Left renal pelvis (tissue), 4 donors: ENCODE results near the gene TUBB2B. TPM values are rescaled to one million over a fixed set of nuclear protein-coding genes. Genes with fewer than 3 reads are reported as not detected.

Source experiments
- DNase-seq, 4 donors: peaks; one replicate each; pipeline ENCODE4 v3.0.0-alpha.2; 2013; ENCODE audit warnings: low read depth in 4 of 4, low spot score in 3 of 4
- polyA plus RNA-seq, 4 donors: library from polyadenylated mRNA; unstranded; fragments of 120-200 nt; gene quantifications; one replicate each; pipeline ENCODE4 v1.2.1, GENCODE V29; 2013; ENCODE audit not compliant: insufficient read length in 4 of 4

TUBB2B gene
- polyA plus RNA-seq, 4 donors: 31.0 to 119 (median 111) TPM

DNA sequence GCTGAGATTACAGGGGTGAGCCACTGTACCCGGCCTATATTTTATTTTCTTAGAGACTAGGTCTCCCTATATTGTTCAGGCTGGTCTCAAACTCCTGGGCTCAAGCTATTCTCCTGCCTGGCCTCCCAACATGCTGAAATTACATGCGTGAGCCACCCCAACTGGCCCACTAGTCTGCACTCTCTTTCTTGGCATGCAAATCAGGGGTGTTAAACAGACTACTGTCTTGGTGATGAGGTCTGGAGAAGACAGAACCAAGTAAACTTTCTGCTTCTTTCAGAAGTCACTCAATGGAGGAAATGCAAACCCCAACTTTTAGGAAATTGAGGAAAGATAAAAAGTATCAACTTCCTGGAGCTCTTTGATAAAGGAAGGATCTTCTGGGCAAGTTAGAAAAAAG is 8.0 kb upstream of the TUBB2B start:
- no peak for DNase-seq

DNA sequence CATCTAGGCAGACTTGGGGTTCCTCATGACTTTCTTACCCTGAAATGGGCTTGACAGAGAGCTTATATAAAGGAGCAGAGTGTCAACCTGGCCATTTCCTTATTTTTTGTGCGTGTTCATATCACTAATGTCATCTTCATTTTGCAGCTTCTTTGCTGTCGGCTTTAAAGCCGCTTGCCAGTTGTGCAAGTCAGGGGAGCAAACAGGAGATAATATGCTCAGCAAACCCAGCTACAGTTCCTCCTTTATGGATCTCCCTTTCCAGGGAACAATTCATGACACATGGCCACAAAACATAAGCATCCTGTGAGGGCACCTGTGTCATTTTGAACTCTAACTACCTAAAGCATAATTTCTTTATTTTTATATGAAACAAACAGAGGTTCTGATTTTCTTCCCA is 6.5 kb upstream of the TUBB2B start:
- DNase-seq: no peak

- DNase-seq: no peak
Observed at GRCh38 chr6:3233321-3233720, 5.9 kb upstream of the TUBB2B start.

DNA sequence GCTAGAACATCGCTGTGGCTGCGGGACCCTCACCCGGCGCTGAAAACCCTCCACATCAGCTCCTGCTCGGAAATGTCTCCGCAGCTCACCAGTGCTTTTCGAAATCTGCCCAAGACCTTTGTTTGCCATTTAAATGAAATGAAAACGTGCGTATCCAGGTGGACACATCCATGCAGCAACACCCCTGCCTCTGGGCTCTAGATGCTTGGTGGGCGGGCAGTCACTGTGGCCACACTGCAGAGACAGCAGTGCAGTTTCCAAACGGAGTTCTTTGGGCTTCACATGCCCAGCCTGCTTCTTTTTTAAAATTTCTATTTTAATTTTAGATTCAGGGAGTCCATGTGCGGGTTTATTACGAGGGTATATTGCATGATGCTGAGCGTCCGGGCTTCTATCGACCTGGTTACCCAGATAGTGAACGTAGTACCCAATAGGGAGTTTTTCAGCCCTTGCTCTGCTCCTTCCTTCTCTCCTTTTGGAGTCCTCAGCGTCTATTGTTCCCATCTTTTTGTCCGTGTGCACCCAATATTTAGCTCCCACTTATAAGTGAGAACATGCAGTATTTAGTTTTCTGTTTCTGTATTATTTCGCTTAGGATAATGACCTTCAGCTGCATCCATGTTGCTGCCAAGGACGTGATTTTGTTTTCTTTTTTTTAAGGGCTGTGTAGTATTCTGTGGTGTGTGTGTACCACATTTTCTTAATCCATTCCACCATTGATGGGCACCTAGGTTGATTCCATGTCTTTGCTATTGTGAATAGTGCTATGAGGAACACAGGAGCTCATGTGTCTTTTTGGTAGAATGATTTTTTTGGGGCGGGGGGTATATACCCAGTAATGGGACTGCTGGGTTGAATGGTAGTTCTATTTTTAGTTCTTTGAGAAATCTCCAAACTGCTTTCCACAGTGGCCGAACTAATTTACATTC is 4.8 kb upstream of the TUBB2B start:
- no peak for DNase-seq

- DNase-seq: peak in 3 of 4 donors; percentile 82 to 87 (median 87)
Observed at GRCh38 chr6:3231247-3232016, 4.0 kb upstream of the TUBB2B start.

DNA sequence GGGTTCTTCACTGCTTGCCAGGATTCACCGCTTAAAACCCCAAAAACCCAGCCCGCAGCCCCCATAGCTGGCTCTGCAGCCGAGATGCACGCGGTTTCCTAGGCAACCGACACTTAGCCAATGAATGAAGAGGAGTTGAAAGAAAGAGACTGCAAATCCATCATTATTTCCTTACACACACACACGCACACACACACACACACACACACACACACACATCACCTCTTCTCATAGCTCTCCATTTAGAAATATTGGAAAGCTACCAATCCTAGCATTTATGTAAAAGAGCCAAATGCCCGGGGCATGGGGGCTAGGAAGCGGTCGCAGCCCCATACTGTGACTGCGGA is 3.4 kb upstream of the TUBB2B start:
- peak in 2 of 4 donors; percentile 54 to 61 for DNase-seq

DNA sequence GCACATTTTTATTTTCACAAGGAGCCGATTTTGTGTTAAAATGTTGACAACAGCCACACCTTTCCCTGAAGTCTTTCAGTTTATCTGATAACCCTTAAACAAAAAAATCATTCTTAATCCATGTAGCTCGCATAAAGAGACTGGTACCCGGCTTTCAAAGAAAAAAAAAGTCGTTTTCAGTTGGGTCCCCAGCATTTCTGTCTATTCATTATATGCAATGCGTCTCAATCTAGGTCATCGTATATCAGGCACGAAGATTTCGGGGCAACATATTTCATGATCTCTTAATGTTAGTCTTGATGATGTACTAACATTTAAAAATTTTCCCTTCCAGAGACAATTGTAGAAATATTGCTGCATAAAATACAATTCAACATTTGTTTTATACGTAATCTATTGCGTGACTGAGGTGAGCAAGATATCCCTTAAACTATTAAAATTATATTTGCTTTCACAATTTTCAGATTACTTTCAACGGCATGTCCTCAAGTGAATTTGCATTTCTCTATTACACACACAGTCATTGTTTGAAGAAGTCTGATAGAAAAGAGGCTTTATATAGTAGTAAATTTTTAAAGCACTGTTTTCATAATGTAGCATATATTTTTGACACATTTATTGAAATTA is 2.9 kb upstream of the TUBB2B start:
- no peak for DNase-seq

- DNase-seq: no peak
Observed at GRCh38 chr6:3229566-3230178, 2.2 kb upstream of the TUBB2B start.

- no peak for DNase-seq
Observed at GRCh38 chr6:3228771-3229565, 1.5 kb upstream of the TUBB2B start.

- no peak for DNase-seq
Observed at GRCh38 chr6:3228046-3228671, 706 bp upstream of the TUBB2B start.

GRCh38 chr6:3226481-3227362 is 731 bp downstream of the TUBB2B start:
- DNase-seq: peak in 1 of 4 donors; percentile 58

DNA sequence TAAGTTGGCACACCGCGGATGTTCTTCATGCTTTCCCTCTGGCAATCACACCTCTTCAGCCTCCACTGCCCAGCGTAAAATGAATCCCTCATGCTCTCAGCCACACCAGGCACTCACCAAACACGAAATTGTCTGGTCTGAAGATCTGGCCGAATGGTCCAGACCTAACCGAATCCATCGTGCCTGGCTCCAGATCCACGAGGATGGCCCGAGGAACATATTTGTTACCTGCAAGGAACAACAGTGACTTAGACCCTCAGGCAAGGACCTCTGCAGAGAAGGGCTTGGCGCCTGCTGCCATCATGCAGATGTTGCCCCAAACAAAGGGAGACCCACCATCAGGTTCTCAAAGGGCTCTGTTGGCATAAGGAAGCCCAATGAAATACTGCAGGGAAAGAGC is 1.4 kb downstream of the TUBB2B start:
- no peak for DNase-seq

- DNase-seq: no peak
Observed at GRCh38 chr6:3222506-3223038, 4.9 kb downstream of the TUBB2B start.

GRCh38 chr6:3221578-3221977 is 5.9 kb downstream of the TUBB2B start:
- no peak for DNase-seq

DNA sequence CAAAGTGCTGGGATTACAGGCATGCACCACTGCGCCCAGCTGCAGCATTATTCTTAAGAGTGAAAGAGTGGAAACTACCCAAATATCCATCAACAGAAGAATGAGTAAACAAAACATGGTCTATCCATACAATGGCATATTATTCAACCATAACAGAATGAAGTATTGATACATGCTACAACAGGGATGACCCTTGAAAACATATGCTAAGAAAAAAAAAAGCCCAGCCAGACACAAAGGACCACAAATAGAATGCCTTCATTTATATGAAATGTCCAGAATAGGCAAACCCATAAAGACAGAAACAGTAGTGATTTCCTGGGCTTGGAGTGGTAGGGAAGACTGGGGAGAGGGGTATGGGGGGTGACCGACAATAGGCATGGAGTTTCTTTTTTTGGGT is 7.1 kb downstream of the TUBB2B start:
- DNase-seq: no peak

GRCh38 chr6:3218266-3218665 is 9.2 kb downstream of the TUBB2B start:
- no peak for DNase-seq

- no peak for DNase-seq
Observed at GRCh38 chr6:3217286-3217685, 10.2 kb downstream of the TUBB2B start.

DNA sequence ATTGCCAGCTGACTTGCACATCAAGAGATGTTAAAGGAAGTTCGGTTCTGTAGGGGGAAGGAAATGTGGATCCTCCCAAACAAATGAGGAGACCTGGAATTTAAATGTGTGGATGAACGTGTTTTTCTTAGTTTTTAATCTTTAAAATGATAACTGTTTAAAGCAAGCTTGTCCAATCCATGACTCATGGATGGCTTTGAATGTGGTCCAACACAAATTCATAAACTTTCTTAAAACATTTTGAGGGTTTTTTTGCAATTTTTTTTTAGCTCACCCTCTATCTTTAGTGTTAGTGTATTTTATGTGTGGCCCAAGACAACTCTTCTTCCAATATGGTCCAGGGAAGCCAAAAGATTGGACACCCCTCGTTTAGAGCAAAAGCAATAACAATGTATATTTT is 12.6 kb downstream of the TUBB2B start:
- DNase-seq: no peak

GRCh38 chr6:3213334-3213695 is 14.1 kb downstream of the TUBB2B start:
- no peak for DNase-seq
